HG03571 (cell line): ENCODE results near the gene FAM168B.

Experiments
- ATAC-seq: cut with Tn5 transposase; IDR thresholded peaks from one replicate; pipeline ENCODE4 v1.9.1; 2021; ENCODE audit not compliant: unreplicated experiment

The FAM168B gene

GRCh38 chr2:131040661-131041401, 52.4 kb downstream of the FAM168B start:
- no peak for ATAC-seq

- ATAC-seq = no peak
Measured at GRCh38 chr2:131039908-131040660, 53.2 kb downstream of the FAM168B start.

DNA sequence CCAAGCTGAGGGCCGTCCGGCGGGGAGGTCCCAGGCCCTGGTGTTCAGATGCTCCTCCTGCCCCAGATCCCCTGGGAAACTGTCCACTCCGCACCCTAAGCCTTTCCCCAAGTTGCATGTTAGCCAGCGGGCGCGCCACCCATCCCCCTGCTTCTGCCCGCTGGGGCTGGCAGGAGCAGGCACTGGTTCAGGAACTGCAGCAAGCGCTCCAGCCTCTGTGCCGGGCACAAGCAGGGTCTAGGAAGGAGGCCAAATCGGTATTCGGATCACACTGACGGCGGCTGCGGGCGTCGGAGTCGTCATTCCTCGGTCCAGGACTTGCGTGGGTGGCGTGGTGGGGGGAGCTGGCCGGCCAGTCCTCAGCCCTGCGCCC, 53.7 kb downstream of the FAM168B start:
- no peak for ATAC-seq

DNA sequence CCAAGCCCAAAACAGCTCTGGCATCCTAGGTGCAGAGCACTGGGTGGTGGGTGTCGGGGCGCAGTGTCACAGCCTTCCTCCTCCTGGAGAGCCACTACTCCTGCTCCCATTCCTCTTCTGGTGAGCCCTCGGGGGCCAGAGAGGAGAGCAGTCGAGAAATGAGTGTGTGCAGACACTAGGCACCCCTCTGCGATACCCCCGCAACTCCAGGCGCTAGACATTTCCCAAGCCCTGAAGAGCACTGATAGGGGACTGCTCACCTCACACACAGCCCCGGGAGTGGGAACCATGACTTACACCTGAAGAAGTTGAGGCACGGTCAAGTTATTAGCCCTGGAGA, 54.2 kb downstream of the FAM168B start:
- ATAC-seq = no peak

DNA sequence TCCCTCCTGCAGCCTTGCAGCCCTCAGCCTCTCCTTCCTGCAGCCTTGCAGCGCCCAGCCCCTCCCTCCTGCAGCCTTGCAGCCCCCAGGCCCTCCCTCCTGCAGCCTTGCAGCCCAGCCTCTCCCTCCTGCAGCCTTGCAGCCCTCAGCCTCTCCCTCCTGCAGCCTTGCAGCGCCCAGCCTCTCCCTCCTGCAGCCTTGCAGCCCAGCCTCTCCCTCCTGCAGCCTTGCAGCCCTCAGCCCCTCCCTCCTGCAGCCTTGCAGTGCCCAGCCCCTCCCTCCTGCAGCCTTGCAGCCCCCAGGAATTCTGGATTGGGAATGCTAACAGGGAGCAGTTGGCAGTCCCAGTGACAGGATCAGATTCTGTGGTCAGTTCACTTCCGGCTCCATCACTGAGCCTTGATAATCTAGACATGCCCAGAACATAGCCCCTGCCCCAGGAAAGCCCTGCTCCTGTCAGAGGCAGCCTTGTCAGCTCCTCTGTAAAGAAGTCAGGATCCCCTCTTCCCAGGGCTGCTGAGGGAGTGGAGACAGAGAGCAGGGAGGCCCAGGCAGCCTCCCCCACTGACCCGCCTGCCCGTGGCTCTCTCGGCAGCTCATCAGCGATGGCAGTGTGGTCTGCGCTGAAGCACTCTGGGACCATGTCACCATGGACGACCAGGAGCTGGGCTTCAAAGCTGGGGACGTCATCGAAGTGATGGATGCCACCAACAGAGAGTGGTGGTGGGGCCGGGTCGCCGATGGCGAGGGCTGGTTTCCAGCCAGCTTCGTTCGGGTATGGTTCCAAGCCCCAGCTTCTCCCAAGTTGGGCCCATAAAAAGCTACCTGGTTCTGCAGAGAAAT, 54.8 kb downstream of the FAM168B start:
- no peak for ATAC-seq

DNA sequence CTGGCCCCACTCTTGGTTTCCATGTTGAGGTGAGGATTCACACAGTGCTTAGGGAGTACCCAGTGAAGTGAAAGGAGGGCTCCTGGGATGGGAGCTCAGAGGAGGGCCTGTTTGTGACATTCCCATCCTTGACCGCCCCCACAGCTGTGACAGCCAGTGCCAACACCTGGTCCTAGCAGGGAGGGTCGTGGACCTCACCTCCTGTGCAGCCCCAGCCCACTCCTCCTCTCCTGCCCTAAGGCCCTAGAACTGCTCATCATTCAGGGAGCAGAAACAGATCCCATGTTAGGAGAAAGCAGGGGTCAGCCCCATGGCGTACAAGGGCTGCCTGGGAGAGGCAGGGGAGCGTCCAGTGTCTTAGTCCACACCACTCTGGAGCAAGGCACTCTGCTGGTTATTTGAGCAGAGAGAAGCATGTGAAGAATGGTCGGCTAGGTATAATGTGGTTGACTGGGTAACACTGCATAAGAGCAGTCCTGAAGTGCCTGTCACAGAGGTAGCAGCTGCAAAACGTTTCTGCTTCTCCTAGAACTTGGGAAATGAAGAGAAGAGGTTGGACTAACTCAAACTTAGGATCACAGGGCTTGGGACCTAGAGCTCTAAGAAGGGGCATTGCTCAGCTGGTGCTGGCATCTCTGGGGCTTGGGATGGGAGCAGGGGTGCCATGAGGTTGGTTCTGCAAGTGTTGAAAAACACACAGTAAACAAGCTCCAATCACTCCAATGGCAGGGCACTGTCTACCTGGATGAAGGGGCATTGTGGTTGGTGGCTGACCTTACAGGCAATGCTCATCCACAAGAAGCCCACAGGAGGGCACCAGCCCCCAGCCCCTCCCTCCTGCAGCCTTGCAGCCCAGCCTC, 55.6 kb downstream of the FAM168B start:
- ATAC-seq = no peak

DNA sequence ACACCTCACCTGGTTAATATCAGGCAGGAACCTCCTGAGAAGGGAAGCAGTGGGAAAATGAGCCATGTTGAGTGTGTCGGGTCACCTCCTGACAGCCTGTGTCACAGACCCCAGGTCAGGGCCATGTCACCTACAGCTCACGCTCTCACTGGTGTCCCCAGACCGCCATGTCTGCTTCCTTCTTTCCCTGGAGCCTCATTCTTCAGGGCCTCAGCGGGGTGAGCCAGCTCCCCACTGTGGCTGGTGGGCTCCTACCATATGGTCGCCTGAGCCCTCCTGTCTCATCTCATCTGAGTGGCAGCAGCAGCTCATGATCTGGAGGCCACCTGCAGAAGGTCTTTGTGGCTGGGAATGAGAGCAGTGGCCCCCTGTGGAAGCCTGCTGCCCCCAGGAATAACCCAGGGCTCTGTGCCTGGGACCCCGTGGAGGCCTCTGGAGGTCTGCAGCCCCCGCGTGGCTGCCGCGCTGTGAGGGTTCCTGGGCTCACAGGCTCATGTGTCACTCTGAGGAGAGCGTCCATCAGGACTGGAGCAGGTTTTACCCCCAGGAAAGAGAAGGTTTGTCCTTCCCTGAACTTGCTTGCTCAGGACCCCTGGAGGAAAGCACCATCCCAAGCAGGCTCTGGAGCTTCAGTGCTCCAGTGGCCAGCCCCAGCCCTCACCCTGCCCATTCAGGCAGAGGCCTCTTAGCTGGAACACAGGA, 56.4 kb downstream of the FAM168B start:
- ATAC-seq = no peak

DNA sequence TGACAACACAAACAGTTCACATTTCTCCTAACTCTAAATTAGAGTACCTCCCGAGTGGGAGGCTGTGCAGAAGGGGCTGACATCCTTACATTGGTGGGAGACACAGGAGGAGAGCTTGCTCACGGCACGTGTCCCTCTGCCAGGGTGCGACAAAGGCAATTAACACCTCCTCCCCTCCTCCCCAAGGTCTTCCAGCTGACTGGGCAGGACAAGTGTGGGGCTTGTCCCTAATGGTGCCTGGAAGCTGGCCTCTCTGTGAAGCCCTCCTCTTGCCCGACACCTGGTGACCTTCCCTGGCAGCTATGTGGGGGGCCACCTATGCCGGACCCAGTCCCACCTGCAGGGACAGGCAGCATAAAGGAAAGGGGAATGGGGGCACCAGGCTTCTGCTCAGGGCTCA, 57.0 kb downstream of the FAM168B start:
- no peak for ATAC-seq

DNA sequence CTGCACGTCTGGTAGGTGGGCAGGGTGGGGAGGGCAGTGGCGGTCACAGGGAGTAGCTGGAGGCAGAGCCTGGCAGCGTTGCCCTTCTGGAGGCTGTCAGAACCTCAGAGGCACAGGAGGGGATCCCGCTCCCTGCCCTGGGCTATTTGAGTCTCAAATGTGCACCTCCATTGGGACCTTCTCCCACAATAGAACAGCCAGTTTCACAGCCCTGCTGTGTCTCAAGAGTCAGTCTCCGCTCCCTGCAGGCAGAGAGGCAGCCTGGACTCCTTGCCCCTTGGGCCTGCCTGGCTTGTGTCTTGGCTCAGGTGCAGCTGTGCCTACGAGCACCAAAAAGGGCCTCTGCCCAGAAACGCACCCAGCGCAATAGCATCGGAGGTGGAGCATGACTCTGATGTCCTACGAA, 57.4 kb downstream of the FAM168B start:
- ATAC-seq = no peak

- no peak for ATAC-seq
Measured at GRCh38 chr2:131035112-131035825, 58.0 kb downstream of the FAM168B start.

DNA sequence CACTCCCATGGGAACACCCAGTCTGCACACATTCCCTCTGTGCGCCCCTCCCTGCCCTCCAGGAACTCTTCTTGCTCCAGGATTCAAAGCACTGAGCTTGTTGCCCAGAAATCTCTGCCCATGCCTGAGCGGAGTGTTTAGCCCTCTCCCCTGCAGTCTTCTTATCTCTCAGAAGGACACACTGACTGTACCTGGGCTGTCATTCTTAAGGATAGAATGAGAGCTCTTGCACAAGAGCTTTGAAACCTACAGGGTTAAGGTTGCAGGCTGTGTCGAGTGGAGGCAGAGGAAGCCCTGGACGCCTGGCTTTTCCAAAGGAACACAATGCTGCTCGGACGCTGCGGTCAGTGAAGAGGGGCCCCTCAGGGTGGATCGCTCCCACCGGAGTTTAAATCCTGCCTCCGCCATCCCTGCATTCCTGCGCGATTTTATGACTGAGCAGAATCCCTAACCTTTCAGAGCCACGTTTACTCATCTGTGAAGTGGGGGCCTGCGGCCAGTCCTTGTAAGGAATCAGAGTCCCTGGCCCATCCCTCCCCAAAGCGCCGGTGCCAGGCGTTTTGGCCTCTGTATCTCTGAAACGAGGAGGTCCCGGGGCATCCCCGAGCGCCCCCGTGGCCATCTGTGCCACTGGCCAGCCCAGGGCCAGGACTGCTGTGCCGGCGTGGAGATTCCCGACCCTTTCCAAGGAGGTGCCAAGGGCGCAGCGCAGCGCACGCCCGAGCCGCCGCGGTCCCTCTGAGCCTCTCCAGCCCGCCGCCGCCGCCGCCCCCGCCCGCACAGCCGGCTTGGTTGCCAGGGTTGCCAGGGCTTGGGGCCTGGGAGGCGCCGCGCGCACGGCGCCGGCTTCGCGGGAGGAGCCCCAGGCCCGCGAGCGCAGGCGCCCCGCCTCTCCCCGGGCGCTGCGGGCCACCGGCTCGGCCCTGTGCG, 58.9 kb downstream of the FAM168B start:
- ATAC-seq = no peak

DNA sequence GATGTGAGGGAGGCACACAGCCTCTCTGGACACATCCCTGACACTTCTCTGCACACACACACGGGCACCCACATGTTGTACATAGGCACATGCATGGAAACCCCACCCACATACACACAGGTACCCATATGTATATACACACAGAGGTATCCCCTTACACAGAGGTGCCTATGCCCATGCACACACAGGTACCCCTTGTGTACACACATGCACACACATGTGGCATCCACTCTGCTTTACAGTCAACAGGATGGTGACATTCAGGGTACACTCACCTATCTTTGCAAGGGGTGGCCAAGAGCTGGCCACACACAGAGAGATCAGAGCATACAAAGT, 59.5 kb downstream of the FAM168B start:
- ATAC-seq = no peak

GRCh38 chr2:131032393-131032836, 60.8 kb downstream of the FAM168B start:
- no peak for ATAC-seq

DNA sequence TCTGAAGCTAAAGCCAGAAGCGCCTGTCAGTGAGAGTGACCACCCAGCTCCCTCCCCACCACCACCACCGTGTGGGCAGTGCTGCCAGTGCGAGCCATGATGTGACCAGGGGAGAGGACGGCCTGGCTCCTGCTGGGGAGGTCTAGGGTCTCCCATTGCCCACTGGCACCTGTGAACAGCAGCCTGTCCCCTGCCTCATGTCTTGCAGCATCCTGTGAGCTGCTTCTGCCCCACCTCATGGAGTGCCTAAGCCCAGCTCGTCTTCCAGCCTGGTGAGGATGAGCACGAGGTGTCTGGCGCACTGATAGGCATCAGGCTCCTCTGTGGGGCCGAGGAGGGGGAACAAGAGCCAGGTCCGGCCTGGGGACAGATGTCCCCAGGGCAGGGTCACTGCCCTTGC, 61.4 kb downstream of the FAM168B start:
- no peak for ATAC-seq

DNA sequence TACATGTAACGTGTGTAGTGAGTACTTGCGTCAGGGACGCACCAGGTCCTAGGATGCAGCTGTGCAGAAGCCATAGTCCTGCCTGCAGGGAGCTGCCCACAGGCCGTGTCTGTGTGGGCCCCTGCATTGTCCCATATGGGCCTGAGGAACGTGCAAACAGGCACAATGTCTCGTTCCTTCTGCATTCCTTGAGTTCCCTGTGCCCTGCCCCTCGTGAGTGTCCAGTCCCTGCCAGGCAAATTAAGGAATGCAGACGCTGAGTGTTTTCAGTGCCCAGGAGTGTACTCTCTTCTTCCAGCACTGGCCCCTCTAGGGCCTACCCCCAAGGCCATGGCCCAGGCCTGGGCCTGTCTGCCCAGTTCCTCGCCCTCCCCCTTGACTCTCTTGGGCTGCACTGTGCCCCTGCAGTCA, 61.8 kb downstream of the FAM168B start:
- ATAC-seq = no peak

DNA sequence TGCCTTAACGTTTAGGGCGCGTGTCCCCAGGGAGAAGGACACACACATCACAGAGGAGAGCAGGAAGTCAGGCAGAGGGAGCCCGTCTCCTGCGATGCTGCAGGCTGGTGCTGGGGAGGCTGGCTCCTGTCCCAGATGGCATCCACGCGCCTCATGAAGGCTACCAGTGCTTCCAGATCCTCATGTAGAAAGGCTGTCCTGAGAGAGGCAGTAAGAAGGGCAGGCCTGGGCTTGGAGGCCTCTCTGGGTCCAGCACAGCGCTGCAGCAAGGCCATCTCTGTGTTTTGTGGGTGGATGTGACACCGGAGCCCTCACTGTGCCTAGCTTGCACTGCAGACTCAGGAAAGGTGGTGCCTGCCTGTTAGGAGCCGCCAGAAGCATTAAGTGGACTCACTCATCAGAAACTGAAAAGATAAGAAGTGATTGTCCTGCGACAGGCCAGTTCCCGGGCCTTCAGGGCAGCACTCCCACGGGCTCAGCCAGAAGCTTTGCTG, 62.7 kb downstream of the FAM168B start:
- ATAC-seq = no peak

- no peak for ATAC-seq
Measured at GRCh38 chr2:131029812-131030211, 63.4 kb downstream of the FAM168B start.
